NCI-H2196 treated with DMSO at 0.1 percent for 48 hours (cell line): ENCODE data around the gene MARCHF10.

ENCODE experiments used
- DNase-seq: peaks from one replicate; lab custom pipeline; 2025; ENCODE audit not compliant: unreplicated experiment; lab: John Stamatoyannopoulos, UW

MARCHF10 gene

GRCh38 chr17:62753562-62753961 is 54.6 kb downstream of the MARCHF10 start:
- no peak for DNase-seq

DNA sequence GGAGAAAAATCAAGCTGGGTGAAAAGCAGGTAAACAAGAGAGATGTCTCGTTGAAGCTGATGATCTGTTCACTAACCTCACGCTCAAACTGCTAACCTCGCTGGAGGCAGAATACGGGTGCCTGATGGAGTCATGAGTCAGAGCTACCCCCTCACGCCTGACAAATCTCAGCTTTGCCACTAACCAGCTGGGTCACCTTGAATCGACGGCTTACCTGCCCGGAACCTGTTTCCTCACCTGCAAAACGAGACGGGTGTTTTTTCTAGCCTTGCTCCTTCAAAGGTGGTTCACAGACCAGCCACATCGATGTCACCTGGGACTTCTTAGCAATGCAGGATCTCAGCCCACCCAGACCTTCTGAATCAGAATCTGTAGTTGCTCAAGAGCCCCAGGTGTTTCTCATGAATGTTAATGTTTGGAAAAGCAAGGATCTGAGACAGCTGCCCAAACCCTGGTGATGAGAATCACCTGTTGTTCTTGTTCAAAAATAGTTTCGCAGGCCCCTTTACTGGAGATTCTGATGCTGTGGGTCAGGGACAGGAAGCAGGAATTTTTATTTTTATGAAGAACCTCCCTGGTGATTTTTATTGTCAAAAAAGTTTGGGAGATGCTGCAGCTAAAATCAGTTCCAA is 56.9 kb downstream of the MARCHF10 start:
- DNase-seq = no peak

DNA sequence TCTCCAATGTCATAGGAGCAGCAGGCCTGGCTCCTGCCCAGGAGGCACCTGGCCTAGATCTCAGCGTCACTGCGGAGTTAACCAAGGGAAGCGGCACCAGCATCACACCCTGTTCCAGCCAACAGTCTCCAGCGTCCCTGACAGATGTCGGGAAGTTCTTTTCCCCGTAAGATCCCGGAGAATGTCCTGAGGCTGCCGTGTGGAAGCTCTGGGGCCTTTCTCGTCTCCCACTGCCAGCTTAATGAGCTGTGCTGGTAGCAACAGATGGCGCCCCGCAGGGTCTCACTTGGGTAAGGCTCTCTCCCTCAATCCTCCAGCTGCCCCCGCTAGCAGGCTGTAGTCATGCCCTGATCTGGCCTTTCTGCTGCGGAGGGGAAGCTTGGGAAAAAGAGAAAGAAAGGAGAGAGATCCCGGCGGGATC is 57.5 kb downstream of the MARCHF10 start:
- DNase-seq = no peak

DNA sequence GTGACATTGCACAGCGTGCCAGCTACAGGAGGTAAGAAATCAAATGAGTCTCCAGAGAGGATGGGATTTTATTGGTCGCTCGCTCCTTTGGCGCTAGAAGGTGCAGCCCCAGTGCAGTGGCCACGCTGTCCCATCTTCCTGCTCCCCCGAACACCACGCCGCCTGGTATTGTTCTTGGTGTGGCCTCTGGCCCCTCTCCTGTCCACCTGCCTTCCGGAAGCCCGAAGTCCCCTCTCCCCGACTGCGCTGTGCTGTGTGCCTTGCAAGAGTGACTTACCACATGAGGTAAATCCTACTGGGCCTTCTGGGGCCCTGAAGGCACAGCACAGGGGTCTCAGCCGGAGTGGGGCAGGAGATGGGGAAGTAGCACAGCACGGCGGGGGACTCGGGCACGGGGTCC is 58.2 kb downstream of the MARCHF10 start:
- DNase-seq = no peak

DNA sequence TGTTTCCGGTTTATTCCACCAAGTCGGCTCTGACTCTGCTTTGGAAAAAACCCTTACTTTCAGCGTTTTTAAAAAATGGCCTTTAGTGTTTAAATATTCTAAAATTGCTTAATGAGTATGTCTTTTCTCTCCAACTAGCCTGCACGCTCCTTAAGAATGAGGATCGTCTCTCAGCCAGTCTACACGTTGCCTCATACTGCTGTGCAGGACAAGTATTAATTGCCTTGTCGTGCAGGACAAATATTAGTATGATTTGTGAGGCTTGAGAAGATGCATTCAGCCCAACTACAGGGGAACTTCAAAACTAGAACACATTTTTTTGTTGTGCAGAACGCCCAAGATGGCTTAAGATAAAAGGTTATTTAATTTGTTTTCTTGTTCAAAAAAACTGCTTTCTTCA is 61.2 kb downstream of the MARCHF10 start:
- DNase-seq = no peak

GRCh38 chr17:62745806-62746205 is 62.3 kb downstream of the MARCHF10 start:
- no peak for DNase-seq

DNA sequence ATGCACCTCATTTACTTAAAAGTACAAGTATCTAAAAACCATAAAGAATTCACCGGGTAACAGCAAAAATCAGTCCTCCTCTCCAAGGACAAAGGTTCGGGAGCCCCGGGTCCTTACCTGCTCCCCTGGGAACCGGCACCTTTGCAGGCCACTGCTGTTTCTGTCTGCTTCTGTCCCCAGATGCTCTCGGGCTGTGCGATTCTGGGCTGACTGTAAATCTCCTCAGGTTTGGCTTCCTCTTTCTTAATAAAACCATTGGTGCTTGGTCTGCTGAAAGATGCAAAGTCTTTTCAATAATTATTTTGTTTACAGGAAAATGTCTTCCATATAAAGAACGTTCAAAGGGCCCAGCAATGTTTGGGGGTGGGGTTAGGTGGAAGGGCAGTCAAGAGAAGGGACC is 63.9 kb downstream of the MARCHF10 start:
- DNase-seq = no peak

- DNase-seq = no peak
Observed at GRCh38 chr17:62741290-62741689, 66.8 kb downstream of the MARCHF10 start.

DNA sequence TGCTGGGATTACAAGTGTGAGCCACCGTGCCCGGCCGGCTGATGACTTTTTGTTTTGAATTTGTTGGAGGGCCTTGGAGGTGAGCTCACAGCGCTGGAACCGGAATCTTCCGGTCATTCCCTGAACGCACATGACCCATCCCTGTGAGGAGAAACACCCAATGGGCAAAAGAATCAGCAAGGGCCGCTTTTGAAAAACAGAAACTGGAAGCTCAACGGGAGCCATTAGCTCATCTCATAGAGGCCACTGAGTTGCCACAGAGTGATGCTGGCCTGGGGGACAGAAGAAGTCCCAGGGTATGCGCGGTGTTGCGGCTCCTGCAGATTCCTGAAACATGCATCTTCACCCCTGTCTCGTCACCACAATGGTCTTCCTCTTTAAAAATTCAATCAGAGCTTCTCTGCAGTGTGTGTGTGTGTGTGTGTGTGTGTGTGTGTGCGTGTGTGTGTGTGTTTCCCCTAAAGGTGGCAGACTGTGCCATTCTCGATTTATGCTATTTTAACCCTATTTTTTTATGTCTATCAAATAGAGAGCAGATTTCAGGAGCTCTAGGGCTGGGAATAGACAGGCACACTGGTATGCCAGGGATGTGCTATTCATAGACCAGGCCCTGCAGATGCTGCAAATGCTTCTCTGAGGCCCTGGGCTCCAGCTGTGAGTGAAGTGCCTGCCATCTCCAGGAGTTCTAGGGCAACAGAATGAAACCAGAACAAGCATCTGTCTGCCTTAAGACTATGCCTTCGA is 68.3 kb downstream of the MARCHF10 start:
- no peak for DNase-seq

- no peak for DNase-seq
Observed at GRCh38 chr17:62738281-62738680, 69.8 kb downstream of the MARCHF10 start.

DNA sequence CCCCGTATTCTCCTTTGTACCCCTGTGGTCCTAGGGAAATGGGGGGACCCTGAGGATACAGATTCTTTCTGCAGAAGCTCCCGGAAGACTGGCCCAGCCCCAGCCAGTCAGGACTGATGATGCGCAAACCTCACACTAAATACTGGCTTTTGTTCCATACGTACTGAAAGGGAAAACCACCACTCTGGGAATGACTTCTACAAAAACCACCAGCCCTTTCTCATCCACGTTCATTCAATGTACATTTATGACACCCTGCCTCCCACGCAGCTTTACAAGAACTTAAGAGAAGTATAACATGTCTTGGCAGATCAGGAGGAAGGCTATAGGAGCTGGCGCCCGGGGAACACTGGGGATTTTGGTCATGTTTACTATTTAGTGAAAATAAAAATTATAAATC is 70.6 kb downstream of the MARCHF10 start:
- DNase-seq = no peak

- DNase-seq = no peak
Observed at GRCh38 chr17:62735044-62735651, 73.0 kb downstream of the MARCHF10 start.

DNA sequence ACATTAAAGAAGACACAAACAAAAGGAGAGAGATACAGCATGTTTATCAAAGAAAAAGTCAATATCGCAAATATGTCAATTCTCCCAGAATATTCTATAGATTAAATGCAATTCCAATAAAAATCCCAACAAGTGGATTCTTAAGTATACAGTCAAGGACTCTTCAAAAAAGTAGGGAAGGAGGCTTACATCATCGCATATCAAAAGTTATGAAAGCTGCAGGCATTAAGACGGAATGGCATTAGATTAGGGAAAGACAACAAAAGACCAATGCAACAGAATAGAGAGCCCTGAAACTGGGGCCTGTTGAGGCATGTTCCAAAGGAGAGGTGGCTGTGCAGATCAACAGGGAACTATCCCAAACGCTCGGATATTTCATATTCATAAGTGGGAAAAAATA is 76.0 kb downstream of the MARCHF10 start:
- DNase-seq = no peak

DNA sequence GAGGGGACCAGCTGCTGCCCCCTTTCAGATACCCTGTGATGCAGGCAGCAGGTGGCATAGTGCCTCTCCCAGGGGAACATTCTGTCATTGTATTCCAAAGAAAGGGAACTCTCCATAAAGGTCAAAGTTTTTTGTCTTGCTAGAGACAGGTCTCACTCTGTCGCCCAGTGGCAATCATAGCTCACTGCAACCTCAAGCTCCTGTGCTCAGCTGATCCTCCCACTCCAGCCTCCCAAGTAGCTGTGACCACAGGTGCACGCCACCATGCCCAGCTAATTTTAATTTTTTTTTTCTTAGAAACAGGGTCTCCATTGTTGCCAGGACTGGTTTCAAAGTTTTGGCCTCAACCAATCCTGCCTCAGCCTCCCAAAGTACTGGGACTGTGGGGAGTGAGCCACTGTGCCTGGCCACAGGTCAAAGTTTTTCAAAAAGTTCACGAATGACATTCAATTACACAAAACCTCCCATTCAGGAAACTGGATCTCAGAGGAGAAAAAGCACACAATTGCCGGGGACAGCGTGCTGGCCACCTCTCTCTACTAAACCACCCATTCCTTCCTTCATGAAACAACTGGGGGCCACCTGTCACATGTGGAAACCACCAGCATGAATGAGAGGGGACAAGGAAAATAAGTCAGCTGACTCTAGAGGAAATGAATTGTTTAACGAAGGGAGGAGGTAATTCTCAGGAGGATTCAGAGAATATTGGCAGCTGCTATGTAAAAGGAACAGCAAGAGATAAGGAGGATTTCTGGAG is 80.0 kb downstream of the MARCHF10 start:
- DNase-seq = no peak

DNA sequence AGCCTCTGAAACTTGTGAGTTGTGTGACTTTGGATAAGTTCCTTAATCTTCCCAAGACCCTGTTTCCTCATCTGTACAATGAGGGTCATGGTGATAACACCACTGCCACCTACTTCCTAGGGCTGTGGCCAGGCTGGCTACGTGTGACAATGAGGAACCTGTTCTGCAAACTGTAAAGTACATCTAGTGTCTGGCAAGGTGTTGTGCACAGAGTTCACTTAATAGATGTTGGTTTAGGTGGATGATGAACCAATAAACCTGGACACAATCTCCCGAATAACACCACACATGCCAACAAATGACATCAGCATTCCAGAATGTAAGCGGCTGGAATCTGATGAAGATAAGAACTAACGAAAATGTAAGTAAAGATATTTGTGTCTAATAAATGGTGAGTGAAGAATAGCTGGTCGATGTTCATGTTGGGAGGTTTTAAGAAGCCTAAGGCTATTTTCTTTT is 82.3 kb downstream of the MARCHF10 start:
- DNase-seq = no peak

- no peak for DNase-seq
Observed at GRCh38 chr17:62724398-62725146, 83.5 kb downstream of the MARCHF10 start.

DNA sequence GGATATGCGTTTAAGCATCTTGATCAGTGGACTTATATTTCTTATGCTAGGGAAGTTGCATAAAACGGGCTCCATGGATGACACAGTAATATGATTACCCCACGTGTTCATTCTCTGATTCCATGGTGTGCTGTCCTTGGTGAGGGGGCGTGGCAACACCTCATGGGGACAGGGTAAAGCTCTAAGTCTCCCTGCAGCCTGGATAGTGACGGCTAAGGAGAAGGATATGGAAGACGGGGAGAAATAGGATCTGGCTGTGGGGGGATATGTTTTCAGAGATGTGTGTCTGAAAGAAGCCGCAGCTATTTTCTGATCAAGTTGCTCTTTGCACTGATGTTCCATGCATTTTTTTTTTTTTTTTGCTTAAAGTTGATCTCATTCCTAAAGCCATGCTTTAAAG is 84.3 kb downstream of the MARCHF10 start:
- no peak for DNase-seq

- no peak for DNase-seq
Observed at GRCh38 chr17:62722625-62723024, 85.5 kb downstream of the MARCHF10 start.

DNA sequence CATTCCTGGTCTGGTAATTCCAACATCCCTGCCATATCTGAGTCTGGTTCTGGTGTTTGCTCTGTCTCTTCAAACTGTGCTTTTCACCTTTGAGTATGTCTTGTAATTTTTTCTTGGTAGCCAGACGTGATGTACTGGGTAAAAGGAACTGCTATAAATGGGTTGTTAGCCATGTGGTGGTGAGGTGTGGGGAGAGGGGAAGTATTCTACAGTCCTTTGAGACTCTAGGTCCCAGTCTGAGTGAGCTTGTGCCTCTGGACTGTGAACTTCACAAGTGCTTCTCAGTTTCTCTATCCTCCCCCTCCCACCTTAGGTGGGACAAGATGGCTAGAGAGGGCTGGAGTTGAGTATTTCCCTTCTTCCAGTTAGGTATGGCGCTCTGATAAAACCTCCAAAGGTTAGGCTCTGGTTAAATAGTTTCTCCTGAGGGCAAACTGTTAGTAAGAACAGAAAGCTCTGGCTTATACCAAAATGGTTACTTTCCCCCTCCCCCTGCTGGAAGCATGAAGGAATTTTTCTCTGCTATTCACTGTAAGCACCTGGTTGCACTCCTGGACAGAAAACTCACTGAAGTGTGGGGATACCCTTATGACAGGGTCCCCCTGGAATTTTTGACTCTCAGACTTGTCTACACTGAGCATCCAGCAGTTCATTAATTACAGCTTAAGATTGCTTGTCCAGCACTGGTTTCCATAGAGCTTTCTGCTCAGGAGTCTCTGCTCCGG is 87.8 kb downstream of the MARCHF10 start:
- DNase-seq = no peak

GRCh38 chr17:62719586-62719985 is 88.5 kb downstream of the MARCHF10 start:
- no peak for DNase-seq
